Endodermal cell (in vitro differentiated cells): ENCODE measurements around the gene FAM236B. TPM values are rescaled to one million over a fixed set of nuclear protein-coding genes. Genes with fewer than 3 reads are reported as not detected.
"Not testable (repeated sequence)": the region's sequence is repeated elsewhere in the genome, so short reads cannot be mapped to it uniquely, and the experiment has no call there.

Experiments used
- DNase-seq: peaks from one replicate; pipeline ENCODE4 v3.0.0-alpha.2; 2017
- H3K27ac ChIP-seq: 2 replicates; pipeline ENCODE4 v1.5.1; 2013; ENCODE audit warnings: mild to moderate bottlenecking, low read depth, low read length, moderate library complexity
- H3K27me3 ChIP-seq: 2 replicates; pipeline ENCODE4 v1.6.1; 2013; ENCODE audit warnings: mild to moderate bottlenecking, low read length, moderate library complexity; ENCODE audit not compliant: insufficient read depth, control insufficient read depth, poor library complexity, severe bottlenecking
- H3K36me3 ChIP-seq: 2 replicates; pipeline ENCODE4 v1.7.0; 2013; ENCODE audit warnings: mild to moderate bottlenecking, low read length, moderate library complexity; ENCODE audit not compliant: control insufficient read depth, insufficient read depth
- H3K4me1 ChIP-seq: one replicate; pipeline ENCODE4 v1.7.0; 2013; ENCODE audit warnings: low read length; ENCODE audit not compliant: control insufficient read depth, insufficient read depth
- H3K4me3 ChIP-seq: 2 replicates; pipeline ENCODE4 v1.5.1; 2013; ENCODE audit warnings: mild to moderate bottlenecking, low read length, moderate library complexity
- H3K9ac ChIP-seq: 2 replicates; pipeline ENCODE4 v1.6.1; 2013; ENCODE audit warnings: mild to moderate bottlenecking, low read length, moderate library complexity; ENCODE audit not compliant: poor library complexity, severe bottlenecking; ENCODE audit errors: extremely low read depth
- H3K9me3 ChIP-seq: 2 replicates; pipeline ENCODE4 v1.6.1; 2013; ENCODE audit warnings: mild to moderate bottlenecking, low read length, moderate library complexity; ENCODE audit not compliant: control insufficient read depth
- H3K27ac Mint-ChIP-seq: 2 replicates; pipeline ENCODE4 v1.8.0; 2020; ENCODE audit warnings: mixed read lengths
- H3K27me3 Mint-ChIP-seq: 2 replicates; pipeline ENCODE4 v1.8.0; 2021; ENCODE audit warnings: mild to moderate bottlenecking, mixed read lengths; ENCODE audit not compliant: insufficient read depth
- H3K36me3 Mint-ChIP-seq: 2 replicates; pipeline ENCODE4 v1.8.0; 2020; ENCODE audit warnings: low read depth, mixed read lengths
- H3K4me1 Mint-ChIP-seq: 2 replicates; pipeline ENCODE4 v1.8.0; 2020; ENCODE audit warnings: mixed read lengths
- H3K4me3 Mint-ChIP-seq: 2 replicates; pipeline ENCODE4 v1.8.0; 2020; ENCODE audit warnings: mild to moderate bottlenecking, moderate library complexity, mixed read lengths
- H3K9me3 Mint-ChIP-seq: 2 replicates; pipeline ENCODE4 v1.8.0; 2020; ENCODE audit warnings: mild to moderate bottlenecking, mixed read lengths
- WGBS, 2 experiments: methylation state at CpG; one replicate each; pipeline versions ENCODE4 v1.1.5 to v1.1.7; 2013; ENCODE audit warnings: missing lambda C conversion rate in 2 of 2, mixed read lengths in 1 of 2; ENCODE audit not compliant: insufficient coverage in 1 of 2, insufficient read length in 1 of 2; 5-methylcytosine and 5-hydroxymethylcytosine counted together
- long read RNA-seq, 4 experiments: library from polyadenylated mRNA in 2 of 4; library from RNA in 1 of 4; library from capped mRNA in 1 of 4; stranded (forward) in 3 of 4; unstranded in 1 of 4; transcript quantifications; one replicate each; pipeline ENCODE4 v2.0.0, GENCODE V29; 2020 to 2021; ENCODE audit warnings: inconsistent platforms in 1 of 4
- polyA plus RNA-seq, 2 experiments: library from polyadenylated mRNA; stranded (reverse); fragments of 50-300 nt; gene quantifications; one replicate each; pipeline ENCODE4 v1.2.3, GENCODE V29; 2013
- total RNA-seq, 2 donors: library from RNA; stranded (reverse); fragmentation: NEBNext Ultra II Directional in 1 of 2; extraction: Animal tissue kit (Norgen Biotek cat#: 25700) in 1 of 2; gene quantifications; 2 replicates in 1 of 2; 3 replicates in 1 of 2; pipeline ENCODE4 v1.2.1, GENCODE V29; 2021

Gene FAM236B
- total RNA-seq, result not detected
- not detected for polyA plus RNA-seq (2013, experiment 1 of 2)
- not detected for polyA plus RNA-seq (2013, experiment 2 of 2)
- long read RNA-seq, experiment 1, result 0 reads
- long read RNA-seq, experiment 2, result 0 reads
- long read RNA-seq, experiment 3, result 0 reads
- long read RNA-seq, experiment 4, result 0 reads

DNA sequence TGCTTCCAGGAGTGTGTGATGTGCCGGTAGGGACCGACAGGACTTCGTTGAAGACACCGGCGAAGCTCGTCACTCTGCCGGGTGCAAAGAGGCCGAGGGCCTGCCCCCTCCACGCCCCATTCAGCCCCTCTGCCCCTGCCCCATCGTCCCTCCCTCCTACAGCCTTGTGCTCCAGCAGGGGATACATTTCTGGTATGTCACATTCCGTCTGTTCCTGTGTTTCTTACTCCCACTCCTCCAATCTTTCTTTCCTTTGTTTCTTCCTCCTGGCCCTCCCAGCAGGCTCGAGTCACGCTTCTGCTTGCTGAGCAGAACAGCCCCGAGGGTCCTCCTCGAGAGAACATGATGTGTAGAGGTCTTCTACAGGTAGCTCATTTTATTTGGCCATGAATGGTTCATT is at the start of gene FAM236B:
Gene FAM236B, minus strand, starts transcription at position 101 of the 400 bp plus-strand sequence. Its CDS starts 100 bp downstream, at position 1.
- not testable (repeated sequence) for H3K27ac ChIP-seq, H3K27ac Mint-ChIP-seq, H3K36me3 ChIP-seq, H3K4me1 Mint-ChIP-seq, H3K4me1 ChIP-seq, H3K4me3 Mint-ChIP-seq, H3K9ac ChIP-seq, H3K4me3 ChIP-seq, H3K9me3 Mint-ChIP-seq, H3K9me3 ChIP-seq, H3K36me3 Mint-ChIP-seq, DNase-seq, H3K27me3 Mint-ChIP-seq, H3K27me3 ChIP-seq
- no CpG with 5 or more reads among the region's 15 CpGs for WGBS, 2 experiments

DNA sequence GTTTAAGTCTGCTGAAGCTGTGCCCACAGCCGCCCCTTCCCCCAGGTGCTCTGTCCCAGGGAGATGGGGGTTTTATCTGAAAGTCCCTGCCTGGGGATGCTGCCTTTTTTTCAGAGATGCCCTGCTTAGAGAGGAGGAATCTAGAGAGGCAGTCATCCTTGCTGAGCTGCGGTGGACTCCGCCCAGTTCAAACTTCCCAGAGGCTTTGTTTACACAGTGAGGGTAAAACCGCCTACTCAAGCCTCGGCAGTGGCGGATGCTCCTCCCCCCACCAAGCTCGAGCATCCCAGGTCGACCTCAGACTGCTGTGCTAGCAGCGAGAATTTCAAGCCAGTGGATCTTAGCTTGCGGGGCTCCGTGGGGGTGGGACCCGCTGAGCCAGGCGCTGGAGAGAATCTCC is 48.2 kb upstream of the FAM236B start:
- not testable (repeated sequence) for H3K27ac Mint-ChIP-seq, H3K27ac ChIP-seq, H3K27me3 Mint-ChIP-seq, H3K4me3 Mint-ChIP-seq, H3K4me1 Mint-ChIP-seq, H3K36me3 Mint-ChIP-seq, DNase-seq, H3K36me3 ChIP-seq, H3K9ac ChIP-seq, H3K4me3 ChIP-seq, H3K9me3 Mint-ChIP-seq, H3K9me3 ChIP-seq, H3K27me3 ChIP-seq, H3K4me1 ChIP-seq
- no CpG with 5 or more reads among the region's 13 CpGs for WGBS, 2 experiments

DNA sequence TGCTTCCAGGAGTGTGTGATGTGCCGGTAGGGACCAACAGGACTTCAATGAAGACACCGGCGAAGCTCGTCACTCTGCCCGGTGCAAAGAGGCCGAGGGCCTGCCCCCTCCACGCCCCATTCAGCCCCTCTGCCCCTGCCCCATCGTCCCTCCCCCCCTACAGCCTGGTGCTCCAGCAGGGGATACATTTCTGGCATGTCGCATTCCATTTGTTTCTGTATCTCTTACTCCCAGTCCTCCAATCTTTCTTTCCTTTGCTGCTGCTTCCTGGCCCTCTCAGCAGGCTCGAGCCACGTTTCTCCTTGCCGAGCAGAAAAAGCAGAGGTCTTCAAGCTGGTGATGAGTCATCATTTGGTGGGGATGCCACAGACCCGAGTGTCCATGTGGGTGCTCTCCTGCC is 25.6 kb upstream of the FAM236B start, which contains the start of gene FAM236D:
Gene FAM236D, minus strand, starts transcription at position 101 of the 400 bp plus-strand sequence. Its CDS starts 100 bp downstream, at position 1.
- not testable (repeated sequence) for H3K4me1 Mint-ChIP-seq

DNA sequence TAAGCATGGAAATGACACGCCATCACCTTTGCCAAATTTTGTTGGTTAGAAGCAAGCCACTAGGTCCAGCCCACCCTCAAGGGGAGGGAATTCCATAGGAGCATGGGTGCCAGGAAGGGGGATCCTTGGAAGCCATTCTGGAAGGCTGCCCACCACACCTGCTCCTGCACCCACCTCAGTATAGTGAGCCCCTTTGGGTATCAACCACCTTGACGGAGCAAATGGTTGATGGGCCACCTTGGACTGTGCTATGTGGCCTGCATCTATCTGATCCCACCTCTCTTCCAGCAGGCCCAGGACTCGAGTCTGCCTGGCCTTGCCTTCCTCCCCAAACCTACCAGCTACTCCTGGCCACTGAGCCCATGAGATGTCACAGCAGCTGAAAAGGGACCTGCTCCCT is 7.9 kb upstream of the FAM236B start:
- H3K4me1 ChIP-seq, H3K27ac Mint-ChIP-seq, H3K4me1 Mint-ChIP-seq, H3K36me3 Mint-ChIP-seq, H3K27me3 Mint-ChIP-seq, H3K27ac ChIP-seq, H3K9ac ChIP-seq, DNase-seq, H3K4me3 Mint-ChIP-seq, H3K4me3 ChIP-seq, H3K36me3 ChIP-seq, H3K9me3 ChIP-seq, H3K27me3 ChIP-seq, H3K9me3 Mint-ChIP-seq: not testable (repeated sequence)
- WGBS, 2 experiments, result no CpG with 5 or more reads among the region's 3 CpGs

More for the DNA sequence above, 25.6 kb upstream of the FAM236B start, which contains the start of gene FAM236D:
- not testable (repeated sequence) for H3K27me3 ChIP-seq, H3K4me3 ChIP-seq, H3K9me3 Mint-ChIP-seq, H3K27ac ChIP-seq, H3K27me3 Mint-ChIP-seq, DNase-seq, H3K36me3 ChIP-seq, H3K4me3 Mint-ChIP-seq, H3K36me3 Mint-ChIP-seq, H3K27ac Mint-ChIP-seq, H3K9me3 ChIP-seq, H3K4me1 ChIP-seq, H3K9ac ChIP-seq
- WGBS, 2 experiments, result no CpG with 5 or more reads among the region's 13 CpGs

DNA sequence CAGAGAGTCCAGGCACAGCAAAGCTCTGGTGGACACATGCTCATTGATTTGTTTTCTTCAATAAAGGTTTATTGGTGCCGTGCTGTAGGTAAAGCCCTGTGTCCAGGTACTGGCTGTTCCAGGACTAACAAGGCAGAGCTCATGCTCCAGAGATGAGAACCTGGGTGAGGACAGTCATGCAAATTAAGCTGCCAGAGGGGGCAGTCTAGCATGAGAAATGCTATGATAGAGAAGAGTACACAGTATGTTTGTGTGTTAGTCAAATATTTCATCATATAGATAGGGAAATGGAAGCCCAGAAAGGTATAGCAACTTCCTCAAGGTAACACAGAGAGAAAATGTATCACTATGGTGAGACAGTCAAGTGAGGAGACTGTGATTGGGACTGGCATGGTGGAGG is 5.7 kb upstream of the FAM236B start:
- not testable (repeated sequence) for H3K9ac ChIP-seq, H3K36me3 ChIP-seq, H3K27ac Mint-ChIP-seq, H3K4me3 ChIP-seq, H3K9me3 ChIP-seq, H3K9me3 Mint-ChIP-seq, H3K27ac ChIP-seq, H3K27me3 Mint-ChIP-seq, H3K27me3 ChIP-seq, H3K4me1 Mint-ChIP-seq, H3K4me1 ChIP-seq, H3K36me3 Mint-ChIP-seq, DNase-seq, H3K4me3 Mint-ChIP-seq
- no CpG with 5 or more reads among the region's 1 CpG for WGBS, 2 experiments

DNA sequence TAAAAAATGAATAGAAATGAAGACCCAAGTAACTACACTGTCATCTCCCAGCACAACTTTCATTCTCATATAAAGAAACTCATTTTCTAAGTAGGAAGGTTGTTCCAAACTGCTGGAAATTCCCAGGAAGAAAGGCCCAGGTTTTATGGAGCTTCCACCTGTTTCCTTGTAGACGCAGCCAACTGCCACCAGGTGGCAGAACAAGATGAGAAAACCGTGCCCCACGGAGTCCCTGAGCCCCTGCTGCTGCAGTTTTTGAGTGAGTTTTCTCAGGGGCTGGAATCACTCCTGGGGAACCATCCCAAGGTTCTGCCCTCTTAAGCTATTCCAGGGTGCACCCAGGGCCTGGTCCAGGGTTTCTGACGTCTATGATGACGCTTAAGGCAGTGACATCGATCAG is 1.5 kb upstream of the FAM236B start:
- H3K27ac Mint-ChIP-seq, H3K4me1 Mint-ChIP-seq, H3K36me3 Mint-ChIP-seq, H3K4me1 ChIP-seq, H3K9ac ChIP-seq, H3K36me3 ChIP-seq, H3K9me3 Mint-ChIP-seq, DNase-seq, H3K27me3 ChIP-seq, H3K4me3 ChIP-seq, H3K9me3 ChIP-seq, H3K27me3 Mint-ChIP-seq, H3K4me3 Mint-ChIP-seq, H3K27ac ChIP-seq: not testable (repeated sequence)
- no CpG with 5 or more reads among the region's 6 CpGs for WGBS, 2 experiments

DNA sequence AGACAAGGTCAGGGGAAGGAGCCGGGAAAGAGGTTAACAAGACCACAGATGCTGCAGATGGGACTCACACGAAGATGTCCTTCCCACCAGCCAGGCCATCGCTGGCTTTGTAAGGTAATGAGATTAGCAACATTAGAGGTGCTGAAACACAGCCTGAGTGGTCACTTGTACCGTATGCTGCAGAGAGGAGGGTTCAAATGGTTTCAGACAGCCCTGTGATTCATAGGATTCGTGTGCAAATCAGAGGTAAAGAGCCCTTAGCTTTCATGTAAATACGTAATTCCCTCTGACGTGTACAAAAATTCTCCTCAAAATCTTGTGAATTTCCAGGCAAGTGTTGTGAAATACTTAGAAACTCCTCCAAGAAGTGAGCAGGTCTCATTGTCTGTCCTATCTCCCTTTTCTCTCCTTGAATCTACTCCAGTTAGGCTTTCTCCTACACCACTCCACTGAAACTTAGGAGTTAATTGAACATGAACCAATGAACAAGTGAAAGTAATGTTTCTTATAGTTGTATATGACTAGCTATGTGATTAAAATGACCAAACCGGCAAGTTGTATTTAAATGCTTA is 991 bp upstream of the FAM236B start:
- not testable (repeated sequence) for H3K27ac ChIP-seq, H3K4me1 Mint-ChIP-seq, H3K9me3 ChIP-seq, DNase-seq, H3K4me1 ChIP-seq, H3K27me3 ChIP-seq, H3K36me3 Mint-ChIP-seq, H3K36me3 ChIP-seq, H3K27ac Mint-ChIP-seq, H3K9ac ChIP-seq, H3K4me3 ChIP-seq, H3K9me3 Mint-ChIP-seq, H3K27me3 Mint-ChIP-seq, H3K4me3 Mint-ChIP-seq
- no CpG with 5 or more reads among the region's 8 CpGs for WGBS, 2 experiments
